GM12892 (cell line): ENCODE measurements around the gene GET4.

Source experiments
- DNase-seq: peaks from one replicate; pipeline ENCODE4 v3.0.0; 2011; ENCODE audit not compliant: insufficient read length
- FAIRE-seq: peaks from 2 replicates; lab custom pipeline; 2011; peaks lifted over from hg19 to GRCh38; lab: Jason Lieb, UNC
- POLR2A ChIP-seq: IDR thresholded peaks from 2 replicates; pipeline ENCODE4 v1.6.1; 2011; ENCODE audit warnings: low read depth, low read length, control low read depth
- POLR2AphosphoS5 ChIP-seq: IDR thresholded peaks from 2 replicates; pipeline ENCODE4 v1.6.1; 2011; ENCODE audit warnings: low read depth, low read length, control low read depth
- TAF1 ChIP-seq: IDR thresholded peaks from 2 replicates; pipeline ENCODE4 v1.6.1; 2011; ENCODE audit warnings: low read depth, mild to moderate bottlenecking, control low read depth, low read length, borderline replicate concordance

GET4 gene

DNA sequence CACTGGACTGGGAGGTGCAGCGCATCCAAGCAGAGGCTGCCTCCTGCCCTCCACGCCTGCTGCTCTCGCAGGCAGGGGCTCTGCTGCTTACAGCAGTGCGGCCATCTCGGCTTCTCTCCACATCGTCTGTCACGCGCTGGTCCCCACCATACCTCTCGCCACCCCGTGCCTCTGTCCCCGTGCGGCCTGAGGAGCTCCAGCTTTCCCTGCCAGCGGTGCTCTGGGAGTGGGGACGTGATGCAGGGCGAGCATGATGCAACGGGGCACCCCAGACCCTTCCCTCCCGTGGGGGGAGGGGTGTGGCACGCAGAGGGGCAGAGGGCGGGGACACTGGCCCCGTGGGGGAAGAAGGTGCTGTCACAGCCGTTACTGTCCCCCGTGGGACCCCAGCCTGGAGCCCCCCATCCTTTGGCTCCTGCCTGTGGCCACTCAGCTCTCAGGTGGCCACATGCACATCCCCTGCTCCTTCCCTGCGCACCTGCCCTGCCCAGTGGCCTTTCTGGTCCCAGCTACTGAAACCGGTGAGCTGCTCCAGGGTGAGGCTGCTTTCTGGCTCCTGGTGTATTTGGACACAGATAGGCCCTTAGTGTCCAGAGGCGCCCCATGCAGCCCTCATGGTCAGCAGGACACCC lies 9.0 kb downstream of the GET4 start:
- DNase-seq = no peak
- TF ChIP-seq POLR2A (no peak), POLR2AphosphoS5 (no peak), TAF1 (no peak)
- no peak for FAIRE-seq

DNA sequence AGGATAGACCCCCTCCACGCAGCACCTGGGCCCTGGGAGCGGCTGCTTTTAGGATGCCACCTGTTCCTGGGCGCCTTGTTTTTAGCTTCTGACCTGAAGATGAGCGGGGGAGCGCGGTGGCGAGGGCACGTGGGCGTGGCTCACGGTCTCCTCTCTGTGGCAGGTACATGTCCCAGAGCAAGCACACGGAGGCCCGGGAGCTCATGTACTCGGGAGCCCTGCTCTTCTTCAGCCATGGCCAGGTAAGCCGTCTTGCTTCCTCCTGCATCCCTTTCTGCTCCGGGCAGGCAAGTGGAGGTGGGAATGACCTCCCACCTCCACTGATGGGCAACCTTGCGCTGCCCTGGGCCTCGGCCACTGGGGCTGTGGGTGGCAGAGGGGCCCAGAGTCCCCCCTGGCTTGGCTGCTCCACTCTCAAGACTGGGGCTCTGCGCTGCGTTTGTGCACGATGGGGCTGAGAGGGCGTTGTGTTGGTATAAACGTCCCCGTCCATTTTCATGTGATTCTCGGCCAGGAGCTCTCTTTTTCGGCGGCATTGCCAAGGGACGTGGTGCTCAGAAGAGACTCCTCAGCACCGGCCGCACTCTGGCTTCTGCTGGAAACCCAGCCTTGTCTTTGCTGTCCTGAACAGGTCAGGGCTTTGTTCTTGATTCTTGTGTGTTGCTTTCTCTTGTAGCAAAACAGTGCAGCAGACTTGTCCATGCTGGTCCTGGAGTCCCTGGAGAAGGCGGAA lies 9.7 kb downstream of the GET4 start:
- TF ChIP-seq TAF1 (no peak), POLR2A (no peak), POLR2AphosphoS5 (no peak)
- no peak for FAIRE-seq
- DNase-seq = no peak

DNA sequence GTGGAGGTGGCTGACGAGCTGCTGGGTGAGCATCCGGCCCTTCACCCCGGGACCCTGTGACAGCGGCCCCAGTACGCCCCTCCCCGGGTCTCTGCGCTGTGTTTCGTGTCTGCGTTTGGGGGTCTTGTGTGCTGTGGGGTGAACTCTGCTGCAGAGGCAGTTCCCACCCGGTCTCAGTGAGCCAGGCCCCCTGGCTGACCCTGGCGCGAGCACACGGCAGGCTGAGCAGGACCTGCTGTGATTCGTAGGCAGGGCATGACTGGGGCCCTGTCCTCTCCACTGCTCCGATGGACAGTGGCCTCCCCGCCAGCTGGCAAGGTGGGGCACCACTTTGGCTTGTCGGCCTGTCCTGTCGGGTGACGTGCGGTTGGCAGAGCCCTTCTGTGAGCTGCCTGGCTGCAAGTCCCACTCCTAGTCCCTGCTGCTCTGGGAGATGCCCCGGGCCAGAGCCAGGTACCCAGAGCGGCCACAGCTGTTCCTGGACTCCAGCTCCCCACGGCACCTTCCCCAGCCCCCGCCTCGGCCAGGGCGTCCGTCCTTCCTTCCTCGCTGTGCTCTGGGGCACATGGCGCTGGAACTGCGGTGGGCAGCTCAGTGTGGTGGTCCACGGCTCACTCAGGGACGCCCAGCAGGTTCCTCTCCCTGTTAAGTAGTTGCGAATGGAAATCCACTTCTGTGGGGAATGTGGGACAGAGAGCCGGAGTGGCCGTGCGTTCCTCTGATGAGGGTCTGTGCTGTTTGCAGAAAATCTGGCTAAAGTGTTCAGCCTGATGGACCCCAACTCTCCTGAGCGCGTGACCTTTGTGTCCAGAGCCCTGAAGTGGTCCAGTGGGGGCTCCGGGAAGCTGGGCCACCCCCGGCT lies 10.5 kb downstream of the GET4 start:
- FAIRE-seq (no peak), DNase-seq (no peak)
- no peak for TF ChIP-seq POLR2A
- TF ChIP-seq TAF1 = no peak
- TF ChIP-seq POLR2AphosphoS5 = no peak

DNA sequence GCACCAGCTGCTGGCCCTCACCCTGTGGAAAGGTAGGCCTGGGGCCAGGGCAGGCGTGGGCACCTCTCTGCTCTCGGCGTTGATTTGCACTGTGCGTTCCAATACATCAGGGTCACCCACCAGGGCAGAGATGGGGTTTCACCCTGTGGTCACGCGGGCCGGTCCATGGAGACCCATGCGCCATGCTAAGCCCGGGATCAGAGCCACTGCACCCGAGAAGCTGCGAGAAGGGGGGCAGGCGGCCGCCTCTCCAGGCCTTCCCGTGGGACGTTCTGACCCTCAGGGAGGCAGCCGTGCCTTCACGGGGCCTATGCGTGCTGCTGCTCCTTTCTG lies 11.1 kb downstream of the GET4 start:
- TF ChIP-seq POLR2AphosphoS5 (no peak), POLR2A (no peak)
- FAIRE-seq (no peak), DNase-seq (no peak)

DNA sequence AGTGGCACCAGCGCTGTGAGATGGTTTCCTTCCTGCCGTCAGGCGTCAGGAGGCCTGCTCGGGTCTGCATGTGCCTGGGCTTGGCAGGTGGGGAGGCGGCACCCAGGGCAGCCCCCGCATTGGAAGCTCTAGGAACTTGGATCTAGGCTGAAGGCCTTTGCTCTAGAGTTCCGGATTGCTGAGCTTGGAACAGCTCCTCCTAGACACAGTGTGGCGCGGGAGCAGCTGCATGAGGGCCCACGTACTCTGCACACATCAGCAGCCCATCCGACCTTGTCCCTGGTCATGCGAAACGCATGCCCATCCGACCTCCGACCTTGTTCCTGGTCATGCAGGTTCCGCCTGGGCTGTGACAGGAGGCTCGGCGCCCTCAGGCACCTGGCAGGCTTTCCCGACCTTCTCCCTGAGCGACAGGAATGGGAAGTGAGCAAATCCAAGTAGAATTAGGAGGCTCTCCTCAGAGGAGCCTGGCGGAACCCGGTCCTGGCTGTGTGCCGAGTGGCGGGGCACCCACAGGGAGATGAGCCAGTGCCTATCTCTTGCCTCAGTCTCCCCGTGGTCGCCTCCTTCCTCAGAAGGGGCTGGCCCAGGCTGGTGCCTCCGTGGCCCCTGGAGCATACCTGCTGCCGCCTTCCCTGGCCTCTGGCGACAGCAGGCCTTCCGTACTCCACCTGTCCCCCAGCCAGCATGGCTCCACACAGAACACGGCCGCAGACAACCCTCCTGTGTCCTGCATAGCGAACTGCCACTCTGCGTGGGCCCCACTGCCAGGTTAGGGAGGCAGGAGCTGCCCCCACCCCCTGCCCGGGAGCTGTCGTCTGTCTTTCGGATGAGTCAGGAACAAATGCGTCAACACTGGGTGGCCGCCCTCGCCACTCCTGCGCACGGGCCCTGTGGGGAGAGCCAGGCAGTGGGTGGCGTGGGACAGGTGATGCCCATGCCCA lies 12.0 kb downstream of the GET4 start:
- FAIRE-seq (no peak), DNase-seq (no peak)
- no peak for TF ChIP-seq POLR2AphosphoS5
- TF ChIP-seq TAF1 = no peak
- TF ChIP-seq POLR2A = no peak

DNA sequence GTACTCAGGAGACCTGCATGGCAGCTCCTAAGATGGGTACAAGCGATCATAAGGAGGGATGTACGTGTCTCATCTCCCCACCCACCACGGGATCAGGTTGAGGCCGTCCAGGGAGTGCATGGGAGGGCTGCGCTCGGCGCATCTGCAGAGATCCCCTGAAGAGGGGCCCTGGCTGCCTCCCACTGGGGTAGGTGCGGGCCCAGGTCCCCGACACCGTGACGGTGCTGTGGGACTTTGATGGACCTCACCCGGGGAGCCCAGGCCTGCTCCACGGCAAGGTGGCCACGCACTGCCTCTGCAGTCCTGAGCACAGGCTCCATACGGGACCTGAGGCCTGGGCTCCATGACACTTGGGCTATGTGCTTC lies 12.7 kb downstream of the GET4 start:
- FAIRE-seq = no peak
- no peak for TF ChIP-seq POLR2A
- no peak for TF ChIP-seq TAF1
- TF ChIP-seq POLR2AphosphoS5 = no peak
- DNase-seq = no peak

DNA sequence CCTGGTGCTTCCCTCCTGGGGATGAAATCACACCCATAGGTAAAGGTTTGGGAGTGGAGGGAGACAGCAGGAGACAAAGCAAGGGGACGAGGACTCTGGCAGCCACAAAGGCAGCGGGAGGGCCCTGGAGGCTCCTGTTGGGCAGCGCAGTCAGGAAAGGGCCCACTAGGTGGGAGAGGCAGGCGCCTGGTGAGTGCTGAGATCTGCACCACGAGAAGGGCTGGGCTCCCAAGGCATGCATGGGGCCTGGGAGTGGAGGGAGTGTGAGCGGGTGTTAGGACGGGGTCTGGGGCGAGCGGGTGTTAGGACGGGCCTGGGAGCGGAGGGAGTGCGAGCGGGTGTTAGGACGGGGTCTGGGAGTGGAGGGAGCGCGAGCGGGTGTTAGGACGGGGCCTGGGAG lies 13.0 kb downstream of the GET4 start:
- TF ChIP-seq POLR2AphosphoS5 (no peak), TAF1 (no peak), POLR2A (no peak)
- no peak for DNase-seq
- FAIRE-seq = no peak

DNA sequence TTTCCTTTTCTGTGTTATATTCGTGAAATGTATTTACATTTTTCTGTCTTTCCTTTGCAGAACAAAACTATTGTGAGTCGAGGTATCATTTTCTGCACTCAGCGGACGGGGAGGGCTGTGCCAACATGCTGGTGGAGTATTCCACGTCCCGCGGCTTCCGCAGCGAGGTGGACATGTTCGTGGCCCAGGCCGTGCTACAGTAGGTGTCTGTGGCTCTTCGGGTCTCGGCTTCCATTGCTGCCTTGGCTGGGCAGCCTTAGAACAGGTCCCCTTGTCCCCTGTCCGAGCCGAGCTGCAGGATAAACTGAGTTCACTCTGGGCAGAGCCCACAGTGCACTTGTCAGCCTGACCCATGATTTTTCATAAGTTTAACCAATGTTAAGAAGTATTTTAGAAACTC lies 14.5 kb downstream of the GET4 start:
- DNase-seq (no peak), FAIRE-seq (no peak)
- TF ChIP-seq POLR2AphosphoS5 (no peak), TAF1 (no peak), POLR2A (no peak)

DNA sequence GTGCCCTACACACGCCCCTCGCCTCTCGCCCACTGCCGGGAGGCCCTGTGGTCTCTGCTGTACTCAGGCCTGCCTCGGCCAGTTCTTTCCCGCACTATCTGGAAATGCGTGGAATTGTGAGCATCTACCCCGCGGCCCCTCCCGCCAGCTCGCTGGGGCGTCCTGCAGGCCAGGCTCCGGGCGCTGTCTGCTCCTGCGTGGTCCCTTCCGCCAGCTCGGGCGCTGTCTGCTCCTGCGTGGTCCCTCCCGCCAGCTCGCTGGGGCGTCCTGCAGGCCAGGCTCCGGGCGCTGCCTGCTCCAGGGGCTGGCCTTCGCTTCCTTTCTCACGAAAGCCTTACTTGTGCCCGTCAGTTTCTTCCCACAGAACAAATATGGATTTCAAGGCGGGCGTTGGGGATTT lies 14.9 kb downstream of the GET4 start:
- TF ChIP-seq POLR2A = no peak
- TF ChIP-seq TAF1 = no peak
- TF ChIP-seq POLR2AphosphoS5 = no peak
- DNase-seq = no peak
- no peak for FAIRE-seq

DNA sequence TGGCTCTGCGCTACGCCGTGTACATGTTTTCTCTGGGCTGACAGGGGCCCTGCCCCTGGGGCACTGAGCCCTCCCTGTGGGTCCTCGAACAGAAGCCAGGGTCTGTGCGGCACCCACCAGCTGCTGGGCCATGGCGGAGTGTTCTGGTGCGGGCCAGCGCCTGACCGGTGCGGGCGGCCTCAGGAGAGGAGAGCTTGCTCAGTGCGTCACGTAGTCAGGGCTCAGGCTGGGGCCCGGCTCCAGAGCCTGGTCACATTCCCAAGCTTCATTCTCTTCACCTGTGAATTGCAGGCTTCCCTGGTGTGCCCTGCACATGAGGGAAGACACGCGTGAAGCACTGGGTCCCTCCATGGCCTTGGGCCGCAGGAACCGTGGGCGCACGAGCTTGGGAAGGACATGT lies 15.5 kb downstream of the GET4 start:
- FAIRE-seq (no peak), DNase-seq (no peak)
- TF ChIP-seq TAF1 (no peak), POLR2A (no peak), POLR2AphosphoS5 (no peak)
